Neural crest cell (in vitro differentiated cells): ENCODE data around the gene TNFAIP1. TPM values are rescaled to one million over a fixed set of nuclear protein-coding genes. Genes with fewer than 3 reads are reported as not detected.

ENCODE experiments used
- DNase-seq: peaks from one replicate; pipeline ENCODE4 v3.0.0; 2021; ENCODE audit warnings: low read depth, mixed read lengths, low spot score
- H3K27ac Mint-ChIP-seq: one replicate; pipeline ENCODE4 v1.8.0; 2021; ENCODE audit warnings: mild to moderate bottlenecking, mixed read lengths; ENCODE audit not compliant: unreplicated experiment
- H3K27me3 Mint-ChIP-seq: 2 replicates; pipeline ENCODE4 v1.8.0; 2021; ENCODE audit warnings: low read depth, mild to moderate bottlenecking, mixed read lengths
- H3K36me3 Mint-ChIP-seq: 2 replicates; pipeline ENCODE4 v1.8.0; 2021; ENCODE audit warnings: low read depth, mild to moderate bottlenecking, mixed read lengths
- H3K4me1 Mint-ChIP-seq: 2 replicates; pipeline ENCODE4 v1.8.0; 2021; ENCODE audit warnings: mixed read lengths
- H3K4me3 Mint-ChIP-seq: one replicate; pipeline ENCODE4 v1.8.0; 2021; ENCODE audit warnings: mild to moderate bottlenecking, mixed read lengths
- H3K9me3 Mint-ChIP-seq: 2 replicates; pipeline ENCODE4 v1.8.0; 2021; ENCODE audit warnings: mixed read lengths
- CTCF ChIP-seq: fragments of 200-600 bp; sonication (generic); conservative IDR thresholded peaks from 2 replicates; pipeline ENCODE4 v1.5.0; 2021; ENCODE audit warnings: antibody characterized with exemption, mild to moderate bottlenecking
- microRNA-seq: library from miRNA; unstranded; fragments of <30 nt; microRNA quantifications from one replicate; pipeline ENCODE4, GENCODE V29; 2020
- total RNA-seq: library from RNA; stranded (reverse); gene quantifications from 2 replicates; pipeline ENCODE4 v1.2.1, GENCODE V29; 2021

Gene TNFAIP1
- total RNA-seq, 1 donor from 2014 or later = 38.2 TPM

- H3K4me3 Mint-ChIP-seq = no peak overlapping the region
- H3K9me3 Mint-ChIP-seq = no peaks in the 10 kb centered on the region
- no peaks in the 10 kb centered on the region for H3K27me3 Mint-ChIP-seq
- no peak overlapping the region for H3K27ac Mint-ChIP-seq
- TF ChIP-seq CTCF = no peak
- H3K36me3 Mint-ChIP-seq = peaks cover 20% of the 10 kb centered on the region
- H3K4me1 Mint-ChIP-seq = peaks cover 16% of the 10 kb centered on the region
- DNase-seq = no peak
These were observed 59.0 kb downstream of the TNFAIP1 start for GRCh38 chr17:28394337-28395116.

GRCh38 chr17:28395426-28395825, 59.9 kb downstream of the TNFAIP1 start:
- Mint-ChIP-seq H3K4me1 (peaks cover 16% of the 10 kb centered on the region), H3K4me3 (no peak overlapping the region), H3K27ac (no peak overlapping the region), H3K9me3 (no peaks in the 10 kb centered on the region), H3K36me3 (peaks cover 14% of the 10 kb centered on the region), H3K27me3 (no peaks in the 10 kb centered on the region)
- DNase-seq = no peak
- TF ChIP-seq CTCF = no peak

- H3K4me3 Mint-ChIP-seq = no peak overlapping the region
- TF ChIP-seq CTCF = no peak
- peaks cover 16% of the 10 kb centered on the region for H3K4me1 Mint-ChIP-seq
- DNase-seq = no peak
- H3K27me3 Mint-ChIP-seq = no peaks in the 10 kb centered on the region
- no peak overlapping the region for H3K27ac Mint-ChIP-seq
- peaks cover 10% of the 10 kb centered on the region for H3K36me3 Mint-ChIP-seq
- H3K9me3 Mint-ChIP-seq = no peaks in the 10 kb centered on the region
These were observed 60.4 kb downstream of the TNFAIP1 start for GRCh38 chr17:28395968-28396367.

Small RNA genes lying within 50 kb of the gene (microRNA-seq; reads per million reads assigned to microRNA genes)
- gene MIR4723 = 2.4 reads per million

Other genes with a start within 250 kb of the TNFAIP1 start
- 276 and 298 TPM in 2 replicates for gene TMEM97, start 16.6 kb upstream of the TNFAIP1 start, total RNA-seq
- 14.0 and 15.9 TPM in 2 replicates for gene IFT20, start 289 bp upstream of the TNFAIP1 start, total RNA-seq
- gene POLDIP2, start 21.8 kb downstream of the TNFAIP1 start, total RNA-seq = 75.5 and 78.2 TPM in 2 replicates
- gene SEBOX, start 29.4 kb downstream of the TNFAIP1 start, total RNA-seq = not detected in 2 replicates
- gene VTN, start 34.5 kb downstream of the TNFAIP1 start, total RNA-seq = 0.40 and 0.68 TPM in 2 replicates
- 47.5 and 52.5 TPM in 2 replicates for gene SARM1, start 35.9 kb downstream of the TNFAIP1 start, total RNA-seq
- gene SLC46A1, start 70.5 kb downstream of the TNFAIP1 start, total RNA-seq = 16.8 and 17.5 TPM in 2 replicates
- gene SLC13A2, start 137.9 kb downstream of the TNFAIP1 start, total RNA-seq = not detected in 2 replicates
- not detected in 2 replicates for gene FOXN1, start 170.6 kb downstream of the TNFAIP1 start, total RNA-seq
- gene UNC119, start 216.9 kb downstream of the TNFAIP1 start, total RNA-seq = 59.1 and 63.5 TPM in 2 replicates
- gene PIGS, start 235.8 kb downstream of the TNFAIP1 start, total RNA-seq = 63.5 and 71.1 TPM in 2 replicates
- 16.1 and 22.2 TPM in 2 replicates for gene ALDOC, start 241.1 kb downstream of the TNFAIP1 start, total RNA-seq